GM12874 (cell line): Measurements from ENCODE around the gene VPS13D.

Experiments
- TF ChIP-seq, protein P1 (sequence below): IDR thresholded peaks from 2 replicates; pipeline ENCODE4 v1.5.1; 2011; ENCODE audit warnings: low read depth, mild to moderate bottlenecking, control low read depth, low read length, moderate library complexity; ENCODE audit not compliant: insufficient read depth

The VPS13D gene

GRCh38 chr1:12296016-12296415, 66.2 kb downstream of the VPS13D start:
- TF ChIP-seq, protein P1, sequence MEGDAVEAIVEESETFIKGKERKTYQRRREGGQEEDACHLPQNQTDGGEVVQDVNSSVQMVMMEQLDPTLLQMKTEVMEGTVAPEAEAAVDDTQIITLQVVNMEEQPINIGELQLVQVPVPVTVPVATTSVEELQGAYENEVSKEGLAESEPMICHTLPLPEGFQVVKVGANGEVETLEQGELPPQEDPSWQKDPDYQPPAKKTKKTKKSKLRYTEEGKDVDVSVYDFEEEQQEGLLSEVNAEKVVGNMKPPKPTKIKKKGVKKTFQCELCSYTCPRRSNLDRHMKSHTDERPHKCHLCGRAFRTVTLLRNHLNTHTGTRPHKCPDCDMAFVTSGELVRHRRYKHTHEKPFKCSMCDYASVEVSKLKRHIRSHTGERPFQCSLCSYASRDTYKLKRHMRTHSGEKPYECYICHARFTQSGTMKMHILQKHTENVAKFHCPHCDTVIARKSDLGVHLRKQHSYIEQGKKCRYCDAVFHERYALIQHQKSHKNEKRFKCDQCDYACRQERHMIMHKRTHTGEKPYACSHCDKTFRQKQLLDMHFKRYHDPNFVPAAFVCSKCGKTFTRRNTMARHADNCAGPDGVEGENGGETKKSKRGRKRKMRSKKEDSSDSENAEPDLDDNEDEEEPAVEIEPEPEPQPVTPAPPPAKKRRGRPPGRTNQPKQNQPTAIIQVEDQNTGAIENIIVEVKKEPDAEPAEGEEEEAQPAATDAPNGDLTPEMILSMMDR = no peak

DNA sequence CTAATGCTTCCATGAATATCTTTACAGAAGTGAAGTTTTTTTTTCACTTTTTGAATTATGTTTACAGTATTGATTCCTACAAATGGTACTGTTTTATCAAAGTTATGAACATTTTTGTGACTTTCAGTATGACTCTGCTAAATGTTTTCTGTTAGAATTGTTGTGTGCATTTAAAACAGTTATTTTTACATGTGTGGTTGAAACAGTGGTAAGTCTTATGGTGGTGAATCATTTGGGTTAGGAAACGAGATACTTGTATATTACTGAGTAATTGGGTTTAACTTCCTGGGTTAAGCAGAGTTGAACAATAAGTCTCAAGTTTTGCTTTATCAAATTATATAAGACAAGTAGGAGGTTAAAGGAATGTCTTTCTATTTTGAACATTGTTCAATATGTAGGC, 66.8 kb downstream of the VPS13D start:
- TF ChIP-seq, protein P1 = no peak

DNA sequence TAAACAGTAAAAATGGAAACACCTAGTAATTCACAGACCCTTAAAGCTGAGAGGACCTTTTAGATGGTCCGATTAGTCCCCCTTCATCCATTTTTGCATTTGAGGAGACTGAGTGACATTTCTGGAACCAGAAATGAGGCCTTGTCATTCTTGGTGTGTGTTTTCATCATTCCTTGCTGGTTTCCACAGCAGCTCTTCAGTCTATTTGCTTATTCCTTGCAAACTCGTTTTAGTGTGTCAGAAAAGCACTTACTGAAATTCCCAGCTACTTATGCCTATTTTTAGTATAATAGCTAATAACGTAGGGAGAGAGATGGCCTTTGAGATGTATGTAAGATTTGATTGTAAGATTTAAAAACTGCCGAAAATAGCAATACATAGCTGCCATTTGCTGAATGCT, 70.9 kb downstream of the VPS13D start:
- TF ChIP-seq, protein P1 = no peak

DNA sequence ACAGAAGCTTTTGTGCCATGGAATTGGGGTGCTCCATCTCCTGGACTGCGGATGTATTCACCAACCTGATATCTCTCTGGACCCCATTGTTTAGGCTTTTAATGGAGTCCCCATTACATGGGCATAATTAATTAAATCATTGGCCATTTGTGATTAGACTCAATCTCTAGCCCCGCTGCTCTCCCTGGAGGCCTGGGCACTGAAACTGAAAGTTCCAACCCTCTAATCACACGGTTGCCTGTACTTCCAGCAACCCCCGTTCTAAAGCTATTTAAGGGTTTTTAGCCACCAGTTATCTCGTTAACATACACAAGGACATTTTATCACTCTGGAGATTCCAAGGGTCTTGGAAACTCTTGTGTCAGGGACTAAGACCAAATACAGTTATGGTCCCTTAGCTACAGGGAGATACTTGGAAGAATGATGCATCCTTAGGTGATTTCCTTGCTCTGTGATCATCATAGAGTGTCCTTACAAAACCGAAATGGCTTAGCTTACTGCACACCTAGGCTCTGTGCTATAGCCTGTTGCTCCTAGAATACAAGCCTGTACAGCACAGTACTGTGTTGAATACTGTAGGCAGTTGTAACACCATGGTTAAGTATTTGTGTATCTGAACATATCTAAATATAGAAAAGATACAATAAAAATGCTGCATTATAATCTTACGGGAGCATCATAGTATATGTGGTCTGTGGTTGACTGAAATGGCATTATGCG, 71.8 kb downstream of the VPS13D start:
- TF ChIP-seq, protein P1 = no peak

DNA sequence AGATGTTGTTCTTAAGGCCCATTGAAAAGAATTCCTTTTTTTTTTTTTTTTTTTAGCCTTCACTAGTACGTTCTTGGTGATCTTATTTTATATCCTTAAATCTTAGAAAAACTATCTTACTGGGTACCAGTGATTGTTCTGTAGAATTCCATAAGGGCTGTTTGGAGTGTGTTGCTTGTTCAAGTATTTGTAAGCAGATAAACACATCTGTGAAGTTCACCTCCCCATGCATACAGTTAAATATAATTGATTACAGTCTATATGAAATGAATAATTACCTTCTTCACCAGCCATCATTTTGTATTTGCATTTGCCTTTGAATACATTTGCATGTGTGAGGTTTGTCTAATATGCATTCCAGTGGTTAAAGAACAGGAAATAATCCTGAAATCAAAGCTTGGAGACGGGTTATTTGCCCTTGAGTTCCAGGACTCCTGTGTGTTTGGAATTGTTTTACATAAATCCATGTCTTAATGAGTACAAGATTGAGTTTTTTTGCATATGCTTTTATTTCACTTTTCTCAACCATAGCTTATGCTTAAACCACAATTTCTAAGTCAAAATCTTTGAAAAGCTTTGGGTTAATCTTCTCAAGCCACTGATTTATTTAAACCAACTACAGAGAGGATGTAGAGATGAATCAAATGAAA, 73.1 kb downstream of the VPS13D start:
- TF ChIP-seq, protein P1 = no peak

DNA sequence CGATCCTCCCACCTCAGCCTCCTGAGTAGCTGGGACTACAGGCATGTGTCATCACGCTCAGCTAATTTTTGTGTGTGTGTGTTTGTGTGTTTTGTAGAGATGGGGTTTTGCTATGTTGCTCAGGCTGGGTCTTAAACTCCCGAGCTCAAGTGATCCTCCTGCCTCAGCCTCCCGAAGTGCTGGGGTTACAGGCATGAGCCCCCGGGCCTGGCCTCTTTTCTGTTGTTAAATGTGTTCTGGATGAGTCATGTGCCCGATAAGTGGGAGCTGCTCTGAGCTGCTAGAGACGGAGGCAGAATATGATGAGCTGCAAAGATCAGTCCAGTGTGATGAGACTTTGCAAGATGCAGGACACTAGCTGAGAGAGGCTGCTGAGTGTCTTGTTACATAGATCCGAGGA, 75.5 kb downstream of the VPS13D start:
- TF ChIP-seq, protein P1 = no peak

DNA sequence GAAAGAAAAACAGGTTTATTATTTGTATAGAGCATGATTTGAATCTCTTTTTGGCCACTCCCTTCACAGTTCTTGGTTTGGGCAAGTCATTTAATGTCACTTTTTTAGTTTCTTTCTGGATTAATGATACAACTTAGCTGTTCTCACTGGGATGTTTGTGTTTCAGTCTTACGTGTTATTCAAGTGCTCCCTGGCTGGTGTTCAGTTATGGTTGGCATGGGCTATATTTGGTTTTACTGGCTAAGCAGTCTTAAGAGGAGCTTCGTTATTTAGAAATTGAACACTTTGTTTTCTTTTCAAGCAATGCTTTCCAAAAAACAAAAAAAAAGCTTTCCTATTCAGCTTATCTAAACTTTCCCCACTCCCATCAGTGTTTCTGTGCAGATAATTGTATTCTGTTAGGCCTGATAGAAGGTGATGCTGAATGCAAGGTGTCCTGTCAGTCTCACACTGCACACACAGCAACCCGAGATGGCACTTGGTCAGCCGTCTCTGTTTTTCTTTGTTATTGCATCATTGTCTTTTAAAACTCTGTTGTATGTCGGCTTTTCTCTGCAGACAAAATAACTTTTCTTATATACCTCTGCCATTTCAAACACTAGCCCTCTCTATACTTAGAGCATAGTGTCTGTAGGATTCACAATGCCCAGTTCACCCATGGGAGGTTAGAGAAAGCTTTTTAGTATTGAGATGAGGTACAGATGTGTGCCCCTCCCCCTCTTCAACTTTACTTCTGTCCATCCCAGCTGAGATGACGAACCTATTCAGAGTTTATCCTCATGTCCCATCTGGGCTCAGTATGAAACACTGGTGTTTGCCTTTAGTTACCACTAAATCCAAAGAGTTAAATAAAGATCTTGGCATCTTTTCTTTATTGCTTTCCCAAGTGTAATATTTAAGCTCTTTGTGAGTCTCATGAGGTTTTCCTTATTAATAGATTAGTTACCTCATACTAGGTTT, 80.2 kb downstream of the VPS13D start:
- TF ChIP-seq, protein P1 = no peak
